ENCODE measurements around the gene VAV1. TPM values are rescaled to one million over a fixed set of nuclear protein-coding genes. Genes with fewer than 3 reads are reported as not detected.

VAV1 gene
- total and polyA plus RNA-seq, 9 of the 15 experiments (the other 6 are each of a cell fraction or from before 2014, with no cell fraction given): 0.46 to 20.1 (median 11.1) TPM

DNA sequence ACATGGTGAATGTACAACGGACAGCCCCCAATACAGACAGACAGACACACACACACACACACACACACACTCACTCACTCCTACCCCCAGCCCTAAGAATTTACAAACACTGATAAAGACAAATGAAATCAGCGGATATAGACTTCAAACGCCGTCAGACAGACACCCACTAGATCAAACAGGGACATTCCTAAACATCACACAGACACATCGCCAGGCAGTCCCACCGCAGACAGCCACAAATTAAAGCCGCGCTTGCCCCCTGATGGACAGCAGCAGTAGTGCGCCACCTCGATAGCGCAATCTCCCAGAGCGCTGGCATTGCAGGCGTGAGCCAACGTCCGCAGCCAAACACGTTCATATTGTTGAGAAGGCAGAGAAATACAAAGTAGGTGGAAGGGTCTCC lies 90.2 kb downstream of the VAV1 start (continued):
- no peak for TF ChIP-seq MEF2A (IDR thresholded peaks at IDR 0.05; ENCODE audit: control insufficient read depth, low read depth, low read length)
- TF ChIP-seq ZNF354B (CRISPR knock-in tag; IDR thresholded peaks at IDR 0.05): no peak
- TF ChIP-seq ZNF263 (CRISPR knock-in tag; IDR thresholded peaks at IDR 0.05; ENCODE audit: borderline replicate concordance): peak; percentile 66; the same call in 1 of the 2 replicates
- TF ChIP-seq ZKSCAN8 (CRISPR knock-in tag; IDR thresholded peaks at IDR 0.05): no peak
- TF ChIP-seq MAFF (IDR thresholded peaks at IDR 0.05; ENCODE audit: low read length): no peak
- no peak for TF ChIP-seq PHF21A (IDR thresholded peaks at IDR 0.05; ENCODE audit: borderline replicate concordance, low read depth)
- TF ChIP-seq PHF20 (IDR thresholded peaks at IDR 0.05; ENCODE audit: partially characterized antibody): peak; percentile 23
- TF ChIP-seq, protein P1, sequence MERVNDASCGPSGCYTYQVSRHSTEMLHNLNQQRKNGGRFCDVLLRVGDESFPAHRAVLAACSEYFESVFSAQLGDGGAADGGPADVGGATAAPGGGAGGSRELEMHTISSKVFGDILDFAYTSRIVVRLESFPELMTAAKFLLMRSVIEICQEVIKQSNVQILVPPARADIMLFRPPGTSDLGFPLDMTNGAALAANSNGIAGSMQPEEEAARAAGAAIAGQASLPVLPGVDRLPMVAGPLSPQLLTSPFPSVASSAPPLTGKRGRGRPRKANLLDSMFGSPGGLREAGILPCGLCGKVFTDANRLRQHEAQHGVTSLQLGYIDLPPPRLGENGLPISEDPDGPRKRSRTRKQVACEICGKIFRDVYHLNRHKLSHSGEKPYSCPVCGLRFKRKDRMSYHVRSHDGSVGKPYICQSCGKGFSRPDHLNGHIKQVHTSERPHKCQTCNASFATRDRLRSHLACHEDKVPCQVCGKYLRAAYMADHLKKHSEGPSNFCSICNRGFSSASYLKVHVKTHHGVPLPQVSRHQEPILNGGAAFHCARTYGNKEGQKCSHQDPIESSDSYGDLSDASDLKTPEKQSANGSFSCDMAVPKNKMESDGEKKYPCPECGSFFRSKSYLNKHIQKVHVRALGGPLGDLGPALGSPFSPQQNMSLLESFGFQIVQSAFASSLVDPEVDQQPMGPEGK (CRISPR knock-in tag; IDR thresholded peaks at IDR 0.05; ENCODE audit: borderline replicate concordance): no peak
- no peak for TF ChIP-seq RHOXF2B (CRISPR knock-in tag; conservative IDR thresholded peaks at IDR 0.05)
- TF ChIP-seq ZC3H11A (IDR thresholded peaks at IDR 0.05; ENCODE audit: low read depth, low read length): 0 out of 2 replicates have a peak, but pooled peaks have one; percentile 25
- no peak for TF ChIP-seq ZNF197 (CRISPR knock-in tag; IDR thresholded peaks at IDR 0.05; ENCODE audit: low read depth)
- no peak for TF ChIP-seq TAL1 (IDR thresholded peaks at IDR 0.05)
- TF ChIP-seq STAT5A (IDR thresholded peaks at IDR 0.05; ENCODE audit: borderline replicate concordance, low read length): no peak
- TF ChIP-seq, protein P2, sequence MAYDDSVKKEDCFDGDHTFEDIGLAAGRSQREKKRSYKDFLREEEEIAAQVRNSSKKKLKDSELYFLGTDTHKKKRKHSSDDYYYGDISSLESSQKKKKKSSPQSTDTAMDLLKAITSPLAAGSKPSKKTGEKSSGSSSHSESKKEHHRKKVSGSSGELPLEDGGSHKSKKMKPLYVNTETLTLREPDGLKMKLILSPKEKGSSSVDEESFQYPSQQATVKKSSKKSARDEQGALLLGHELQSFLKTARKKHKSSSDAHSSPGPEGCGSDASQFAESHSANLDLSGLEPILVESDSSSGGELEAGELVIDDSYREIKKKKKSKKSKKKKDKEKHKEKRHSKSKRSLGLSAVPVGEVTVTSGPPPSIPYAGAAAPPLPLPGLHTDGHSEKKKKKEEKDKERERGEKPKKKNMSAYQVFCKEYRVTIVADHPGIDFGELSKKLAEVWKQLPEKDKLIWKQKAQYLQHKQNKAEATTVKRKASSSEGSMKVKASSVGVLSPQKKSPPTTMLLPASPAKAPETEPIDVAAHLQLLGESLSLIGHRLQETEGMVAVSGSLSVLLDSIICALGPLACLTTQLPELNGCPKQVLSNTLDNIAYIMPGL (CRISPR knock-in tag; IDR thresholded peaks at IDR 0.05): no peak
- TF ChIP-seq ZNF133 (CRISPR knock-in tag; IDR thresholded peaks at IDR 0.05): no peak
- no peak for TF ChIP-seq GATAD2A (IDR thresholded peaks at IDR 0.05)
- no peak for TF ChIP-seq ZNF785 (CRISPR knock-in tag; IDR thresholded peaks at IDR 0.05)
- TF ChIP-seq ZNF583 (CRISPR knock-in tag; IDR thresholded peaks at IDR 0.05): no peak
- TF ChIP-seq, protein P3, sequence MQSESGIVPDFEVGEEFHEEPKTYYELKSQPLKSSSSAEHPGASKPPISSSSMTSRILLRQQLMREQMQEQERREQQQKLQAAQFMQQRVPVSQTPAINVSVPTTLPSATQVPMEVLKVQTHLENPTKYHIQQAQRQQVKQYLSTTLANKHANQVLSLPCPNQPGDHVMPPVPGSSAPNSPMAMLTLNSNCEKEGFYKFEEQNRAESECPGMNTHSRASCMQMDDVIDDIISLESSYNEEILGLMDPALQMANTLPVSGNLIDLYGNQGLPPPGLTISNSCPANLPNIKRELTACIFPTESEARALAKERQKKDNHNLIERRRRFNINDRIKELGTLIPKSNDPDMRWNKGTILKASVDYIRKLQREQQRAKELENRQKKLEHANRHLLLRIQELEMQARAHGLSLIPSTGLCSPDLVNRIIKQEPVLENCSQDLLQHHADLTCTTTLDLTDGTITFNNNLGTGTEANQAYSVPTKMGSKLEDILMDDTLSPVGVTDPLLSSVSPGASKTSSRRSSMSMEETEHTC (IDR thresholded peaks at IDR 0.05): 0 out of 2 replicates have a peak, but pooled peaks have one; percentile 18
- TF ChIP-seq ZZZ3 (IDR thresholded peaks at IDR 0.05): no peak
- no peak for TF ChIP-seq EZH2 (IDR thresholded peaks at IDR 0.05; ENCODE audit: borderline replicate concordance, low read depth, low read length)
- no peak for TF ChIP-seq PML (IDR thresholded peaks at IDR 0.05; ENCODE audit: low read length)
- TF ChIP-seq DACH1 (IDR thresholded peaks at IDR 0.05; ENCODE audit: partially characterized antibody): no peak
- TF ChIP-seq, protein P4, sequence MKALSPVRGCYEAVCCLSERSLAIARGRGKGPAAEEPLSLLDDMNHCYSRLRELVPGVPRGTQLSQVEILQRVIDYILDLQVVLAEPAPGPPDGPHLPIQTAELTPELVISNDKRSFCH (CRISPR knock-in tag; IDR thresholded peaks at IDR 0.05): no peak
- TF ChIP-seq, protein P4 (tag; IDR thresholded peaks at IDR 0.05): no peak

Data from K562 (cell line).